ENCODE data around the gene BRD1. TPM values are rescaled to one million over a fixed set of nuclear protein-coding genes. Genes with fewer than 3 reads are reported as not detected.

Gene BRD1
- total RNA-seq, 4 donors from 2014 or later = 32.2 to 51.8 (median 41.6) TPM

- H3K27ac ChIP-seq = no peak overlapping the region
- DNase-seq = no peak
- no peaks in the 10 kb centered on the region for H3K27me3 ChIP-seq
- H3K9me3 ChIP-seq = no peaks in the 10 kb centered on the region
- TF ChIP-seq, protein P1, sequence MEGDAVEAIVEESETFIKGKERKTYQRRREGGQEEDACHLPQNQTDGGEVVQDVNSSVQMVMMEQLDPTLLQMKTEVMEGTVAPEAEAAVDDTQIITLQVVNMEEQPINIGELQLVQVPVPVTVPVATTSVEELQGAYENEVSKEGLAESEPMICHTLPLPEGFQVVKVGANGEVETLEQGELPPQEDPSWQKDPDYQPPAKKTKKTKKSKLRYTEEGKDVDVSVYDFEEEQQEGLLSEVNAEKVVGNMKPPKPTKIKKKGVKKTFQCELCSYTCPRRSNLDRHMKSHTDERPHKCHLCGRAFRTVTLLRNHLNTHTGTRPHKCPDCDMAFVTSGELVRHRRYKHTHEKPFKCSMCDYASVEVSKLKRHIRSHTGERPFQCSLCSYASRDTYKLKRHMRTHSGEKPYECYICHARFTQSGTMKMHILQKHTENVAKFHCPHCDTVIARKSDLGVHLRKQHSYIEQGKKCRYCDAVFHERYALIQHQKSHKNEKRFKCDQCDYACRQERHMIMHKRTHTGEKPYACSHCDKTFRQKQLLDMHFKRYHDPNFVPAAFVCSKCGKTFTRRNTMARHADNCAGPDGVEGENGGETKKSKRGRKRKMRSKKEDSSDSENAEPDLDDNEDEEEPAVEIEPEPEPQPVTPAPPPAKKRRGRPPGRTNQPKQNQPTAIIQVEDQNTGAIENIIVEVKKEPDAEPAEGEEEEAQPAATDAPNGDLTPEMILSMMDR (IDR thresholded peaks at IDR 0.05) = no peak
- no peak for TF ChIP-seq POLR2A (IDR thresholded peaks at IDR 0.05)
- H3K36me3 ChIP-seq = peaks cover 37 to 53% of the 10 kb centered on the region in 2 donors
- intact Hi-C loops (cut with DNase I) = loop anchor here (10.0 kb wide), 1 partner anchor 45 kb away; no protein-coding TSS in a partner anchor
- H3K4me1 ChIP-seq = peaks cover 0 to 17% of the 10 kb centered on the region in 2 donors
- 91 to 98% methylated on average over 8 to 18 of the region's 18 CpGs for WGBS, 2 donors
- no peak overlapping the region for H3K4me3 ChIP-seq (replicated peaks in 1 of 3)
These were observed 28.1 kb downstream of the BRD1 start for GRCh38 chr22:49799431-49800075.

- intact Hi-C loops (cut with DNase I) = loop anchor here (10.0 kb wide), 1 partner anchor 46 kb away; no protein-coding TSS in a partner anchor
- no peak for DNase-seq
- Histone ChIP-seq H3K4me3 (replicated peaks in 1 of 3) (no peak overlapping the region), H3K27me3 (no peaks in the 10 kb centered on the region), H3K9me3 (no peaks in the 10 kb centered on the region), H3K36me3 (peaks cover 47 to 62% of the 10 kb centered on the region in 2 donors), H3K27ac (no peak overlapping the region), H3K4me1 (peaks cover 0 to 17% of the 10 kb centered on the region in 2 donors)
- TF ChIP-seq, protein P1 (IDR thresholded peaks at IDR 0.05) = no peak
- no peak for TF ChIP-seq POLR2A (IDR thresholded peaks at IDR 0.05)
- 96 to 98% methylated on average over 21 to 32 of the region's 37 CpGs for WGBS, 2 donors
These were observed 29.1 kb downstream of the BRD1 start for GRCh38 chr22:49798486-49799151.

DNA sequence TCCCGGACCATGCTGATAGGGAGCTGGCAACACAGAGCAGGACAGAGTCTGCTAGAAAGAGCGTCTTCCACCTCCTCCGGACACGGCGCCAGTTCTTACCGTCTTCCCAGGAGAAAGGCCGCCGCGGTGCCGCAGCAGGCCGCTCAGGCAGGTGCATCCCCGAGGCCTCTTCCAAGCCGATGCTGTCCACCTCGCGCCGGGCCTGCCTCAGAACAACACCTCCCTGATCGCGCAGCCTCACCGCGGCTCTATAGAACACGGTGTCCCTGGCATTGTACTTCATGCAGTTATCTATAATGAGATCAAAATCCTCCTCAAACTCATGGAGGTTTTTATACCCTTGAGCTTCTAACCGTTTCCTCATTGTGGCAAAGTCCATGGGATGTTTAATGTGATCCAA lies 30.0 kb downstream of the BRD1 start:
- Histone ChIP-seq H3K4me3 (replicated peaks in 1 of 3) (no peak overlapping the region), H3K4me1 (peaks cover 0 to 17% of the 10 kb centered on the region in 2 donors), H3K36me3 (peaks cover 52 to 60% of the 10 kb centered on the region in 2 donors), H3K9me3 (no peaks in the 10 kb centered on the region), H3K27ac (no peak overlapping the region), H3K27me3 (no peaks in the 10 kb centered on the region)
- DNase-seq = no peak
- intact Hi-C loops (cut with DNase I) = loop anchor here (10.0 kb wide), 1 partner anchor 47 kb away; no protein-coding TSS in a partner anchor
- 97 to 98% methylated on average over 22 of the region's 22 CpGs for WGBS, 2 donors
- no peak for TF ChIP-seq POLR2A (IDR thresholded peaks at IDR 0.05)
- TF ChIP-seq, protein P1 (IDR thresholded peaks at IDR 0.05) = no peak

DNA sequence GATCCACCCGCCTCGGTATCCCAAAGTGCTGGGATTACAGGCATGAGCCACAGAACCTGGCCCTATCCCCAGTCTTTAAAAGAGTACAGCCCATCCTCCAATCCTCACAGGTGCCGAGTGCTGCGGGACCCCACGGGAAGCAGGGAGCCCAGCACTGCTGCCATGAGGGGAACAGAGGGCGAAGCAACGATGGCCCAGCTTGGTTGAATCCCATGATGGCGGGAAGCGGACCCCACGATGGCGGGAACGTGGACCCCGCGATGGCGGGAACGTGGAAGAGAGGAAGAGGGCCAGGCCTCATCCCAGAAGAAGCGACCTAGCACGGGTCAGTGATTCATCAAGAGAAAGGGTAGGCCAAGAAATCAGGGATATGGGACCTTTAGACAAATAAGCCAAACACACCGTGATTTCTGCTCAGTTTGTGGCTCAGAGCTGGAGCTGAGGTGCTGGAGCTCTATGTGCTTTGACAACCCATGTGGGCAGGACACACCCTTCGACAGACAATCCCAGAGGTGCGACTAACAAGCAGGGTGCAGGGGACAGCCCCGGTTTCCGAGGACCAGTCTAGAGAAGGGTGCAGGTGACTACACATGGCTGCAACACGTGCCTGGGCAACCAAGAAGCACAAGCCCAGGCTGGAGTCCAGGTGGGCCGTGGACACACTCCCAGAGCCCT lies 30.9 kb downstream of the BRD1 start:
- H3K27me3 ChIP-seq = no peaks in the 10 kb centered on the region
- 94 to 97% methylated on average over 23 to 25 of the region's 25 CpGs for WGBS, 2 donors
- no peak for TF ChIP-seq POLR2A (IDR thresholded peaks at IDR 0.05)
- TF ChIP-seq, protein P1 (IDR thresholded peaks at IDR 0.05) = no peak
- no peak overlapping the region for H3K27ac ChIP-seq
- intact Hi-C loops (cut with DNase I) = loop anchor here (10.0 kb wide), 1 partner anchor 48 kb away; no protein-coding TSS in a partner anchor
- peaks cover 62 to 64% of the 10 kb centered on the region in 2 donors for H3K36me3 ChIP-seq
- H3K4me3 ChIP-seq (replicated peaks in 1 of 3) = no peak overlapping the region
- DNase-seq = no peak
- H3K4me1 ChIP-seq = peaks cover 0 to 17% of the 10 kb centered on the region in 2 donors
- H3K9me3 ChIP-seq = no peaks in the 10 kb centered on the region
